Skin epidermis (tissue), 12 donors: ENCODE measurements around the gene EYA4.

Experiments used
- H3K27ac ChIP-seq, 21 experiments: fragments of 200-600 bp; sonication (generic) in 11 of 21; one replicate each; pipeline ENCODE4 v1.5.0; 2020; ENCODE audit warnings: mild to moderate bottlenecking in 3 of 21, inconsistent platforms in 2 of 21, moderate library complexity in 2 of 21
- H3K4me3 ChIP-seq, 7 experiments: fragments of 200-600 bp; sonication (generic) in 2 of 7; one replicate each; pipeline ENCODE4 v1.5.0; 2020; ENCODE audit warnings: inconsistent platforms in 2 of 7, mild to moderate bottlenecking in 2 of 7, moderate library complexity in 1 of 7

The EYA4 gene

DNA sequence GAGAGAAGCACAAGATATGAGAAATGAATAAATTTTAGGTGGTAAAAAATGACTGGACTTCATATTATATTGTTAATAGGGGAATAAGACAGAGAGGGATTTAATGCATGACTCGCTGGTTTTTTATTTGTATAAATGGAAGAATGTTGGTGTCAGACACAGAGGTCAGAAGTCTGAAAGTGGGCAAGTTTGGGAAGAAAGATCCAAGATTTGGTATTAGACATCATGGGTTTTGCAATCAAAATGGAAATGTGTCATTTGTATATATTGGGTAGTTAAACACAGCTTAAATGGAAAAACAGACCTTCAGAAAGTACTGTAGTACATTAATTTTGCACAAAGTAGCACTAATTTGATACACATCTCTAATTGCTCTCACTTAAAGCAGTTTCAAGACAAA lies 96.2 kb downstream of the EYA4 start:
- H3K27ac ChIP-seq, result no peak overlapping the region
- no peak overlapping the region for H3K4me3 ChIP-seq

DNA sequence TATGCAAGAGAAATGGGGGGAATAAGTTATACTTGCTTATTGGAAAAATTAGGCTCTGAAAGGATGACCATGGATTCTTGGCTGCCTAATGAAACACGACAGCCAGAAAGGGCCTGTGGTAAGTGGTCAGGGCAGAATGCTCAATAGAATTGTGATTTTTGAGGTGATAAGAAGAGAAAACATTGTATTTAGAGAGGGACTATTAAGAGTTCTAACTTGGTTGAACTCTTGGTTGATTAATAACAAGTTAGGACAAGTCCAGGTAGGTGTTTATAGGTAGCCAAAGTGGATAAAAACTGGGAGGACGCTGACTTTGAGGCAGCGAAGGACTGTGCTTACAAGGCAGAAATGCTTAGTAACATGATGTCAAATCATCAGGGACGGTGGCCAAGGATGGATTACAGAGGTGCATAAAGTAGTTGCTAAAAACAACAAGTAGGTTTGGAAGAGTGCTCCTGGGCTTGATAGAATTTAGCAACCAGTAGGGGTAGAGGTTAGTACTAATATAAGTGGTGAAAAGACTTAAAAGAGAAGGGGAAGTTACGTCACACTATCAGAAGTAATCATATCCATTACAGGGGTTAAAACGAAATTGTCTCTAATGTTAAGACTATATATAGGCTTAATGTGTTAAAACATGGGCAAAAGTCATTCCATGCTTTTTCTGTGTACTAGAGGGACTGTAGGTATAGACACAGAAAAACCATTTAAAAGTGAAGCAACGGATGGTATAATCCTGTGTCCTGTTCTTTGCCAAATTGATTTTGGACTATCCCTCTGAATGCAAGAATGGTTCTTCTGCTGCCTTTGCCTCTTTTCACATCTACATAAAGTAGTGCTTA lies 98.6 kb downstream of the EYA4 start:
- Histone ChIP-seq H3K4me3 (no peak overlapping the region), H3K27ac (no peak overlapping the region)

DNA sequence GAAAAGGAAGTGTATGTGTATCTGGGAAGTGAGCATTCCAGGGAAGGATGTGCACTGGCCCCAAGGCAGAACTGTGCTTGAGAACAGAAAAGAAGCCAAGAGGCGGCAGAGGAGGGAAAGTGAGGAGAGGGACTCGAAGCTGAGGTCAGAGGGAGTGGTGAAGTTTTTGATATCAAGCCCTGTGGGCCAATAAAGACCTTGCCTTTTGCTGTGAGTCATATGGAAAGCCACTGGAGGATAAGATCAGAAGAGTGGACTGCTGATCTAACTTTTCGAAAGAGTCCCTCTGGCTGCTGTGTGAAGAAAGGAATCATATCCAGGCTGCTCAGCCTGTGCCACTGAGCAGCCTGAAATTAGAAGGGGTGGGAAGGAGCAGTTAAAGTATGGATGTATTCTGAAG lies 99.4 kb downstream of the EYA4 start:
- H3K27ac ChIP-seq, result no peak overlapping the region
- H3K4me3 ChIP-seq, result no peak overlapping the region

DNA sequence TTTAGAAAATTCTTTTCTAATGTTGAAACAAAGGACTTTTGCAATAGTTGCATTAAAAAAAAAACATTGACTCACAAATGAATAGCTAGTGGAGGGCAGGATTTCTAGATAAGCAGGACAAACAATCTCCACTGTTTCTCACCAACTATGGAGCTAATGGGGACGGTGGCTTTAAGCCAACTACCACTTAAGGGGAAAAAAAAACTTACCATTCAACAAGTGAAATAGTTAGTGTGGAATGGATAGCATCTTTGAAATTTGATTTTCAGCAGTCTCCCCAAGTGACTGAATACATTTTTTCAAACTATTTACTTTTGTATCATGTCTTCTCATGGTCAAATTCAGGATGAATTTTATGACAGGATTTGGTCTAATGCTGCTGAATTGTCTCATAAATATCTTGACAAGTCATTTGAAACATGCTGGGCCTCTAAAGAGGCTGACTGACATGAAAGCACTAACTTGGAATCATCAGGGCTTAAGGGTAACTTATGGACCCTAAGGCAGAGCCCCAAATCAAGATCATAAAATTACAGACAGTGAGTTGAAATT lies 100.5 kb downstream of the EYA4 start:
- Histone ChIP-seq H3K4me3 (no peak overlapping the region), H3K27ac (no peak overlapping the region)

DNA sequence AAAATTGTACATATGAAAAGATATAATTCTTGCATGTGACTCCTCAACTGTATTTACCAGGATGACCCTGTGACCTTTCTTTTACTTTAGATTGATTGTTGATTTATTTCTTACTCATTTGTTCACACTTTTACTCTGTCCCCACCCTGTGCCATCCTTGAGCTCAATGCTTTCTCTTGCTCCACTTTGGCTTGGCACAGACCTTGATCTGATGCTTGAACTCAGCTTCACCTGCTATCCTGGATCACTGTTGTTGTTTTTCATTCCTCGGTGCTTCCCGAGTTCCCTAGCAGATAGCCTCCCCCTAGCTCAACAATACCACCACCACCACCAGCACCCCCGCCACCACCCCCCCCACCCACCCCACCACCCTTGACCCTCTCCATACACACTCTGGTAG lies 102.1 kb downstream of the EYA4 start:
- H3K4me3 ChIP-seq, result no peak overlapping the region

DNA sequence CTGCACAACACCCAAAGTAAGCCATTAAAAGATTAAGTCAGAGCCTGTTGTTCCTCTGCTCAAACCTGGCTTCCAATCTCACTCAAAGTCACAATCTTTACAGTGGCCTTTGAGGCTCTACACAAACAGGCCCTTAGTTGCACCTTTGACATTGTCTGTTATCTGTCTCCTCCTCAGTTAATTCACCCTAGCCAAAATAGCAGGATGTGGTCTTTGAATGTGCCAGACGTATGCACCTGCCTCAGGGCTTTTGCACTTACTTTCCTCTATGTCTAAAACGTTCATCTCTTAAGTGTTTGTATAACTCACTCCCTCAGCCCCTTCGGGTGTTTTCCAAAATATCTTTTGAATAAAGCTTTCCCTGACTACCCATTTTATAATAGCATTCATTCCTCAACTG lies 107.7 kb downstream of the EYA4 start:
- Histone ChIP-seq H3K4me3 (no peak overlapping the region), H3K27ac (no peak overlapping the region)

More for the DNA sequence above, 102.1 kb downstream of the EYA4 start:
- H3K27ac ChIP-seq, result no peak overlapping the region

DNA sequence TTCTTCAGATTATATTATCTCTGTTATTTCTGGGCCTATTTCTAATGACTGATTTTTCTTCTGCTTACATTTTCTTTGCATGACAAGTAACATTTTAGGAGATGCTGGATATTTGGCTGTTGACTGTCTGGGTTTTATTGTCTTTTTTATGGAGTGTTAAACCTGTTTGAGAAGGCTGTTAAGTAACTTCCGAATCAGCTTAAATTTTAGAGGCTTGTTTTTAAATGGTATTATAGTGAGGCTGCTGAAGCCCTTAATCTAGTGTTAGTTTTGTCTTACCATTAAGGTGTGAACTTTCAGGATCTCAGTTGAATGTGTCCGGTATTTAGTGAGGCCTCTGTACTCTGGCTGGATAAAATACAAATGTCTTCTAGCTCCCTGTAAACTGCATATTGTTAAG lies 109.8 kb downstream of the EYA4 start:
- Histone ChIP-seq H3K27ac (no peak overlapping the region), H3K4me3 (no peak overlapping the region)

DNA sequence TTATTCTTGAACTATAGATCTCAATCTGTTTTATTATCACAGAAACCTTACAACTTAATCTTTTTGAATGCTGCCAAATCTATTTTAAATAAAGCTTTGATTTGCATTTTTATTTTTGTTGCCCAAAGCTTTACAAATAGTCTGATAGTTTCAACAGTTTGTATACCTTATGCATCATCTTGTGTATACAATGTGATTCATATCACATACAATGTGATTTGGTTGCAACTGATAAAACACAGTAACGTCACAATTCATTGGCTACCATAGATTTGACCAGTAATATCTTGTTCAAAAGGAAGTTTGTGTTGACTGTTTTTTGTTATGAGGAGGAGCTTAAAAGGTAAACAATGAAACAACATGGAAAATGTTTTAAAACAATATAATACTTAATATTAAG lies 110.9 kb downstream of the EYA4 start:
- no peak overlapping the region for H3K4me3 ChIP-seq

DNA sequence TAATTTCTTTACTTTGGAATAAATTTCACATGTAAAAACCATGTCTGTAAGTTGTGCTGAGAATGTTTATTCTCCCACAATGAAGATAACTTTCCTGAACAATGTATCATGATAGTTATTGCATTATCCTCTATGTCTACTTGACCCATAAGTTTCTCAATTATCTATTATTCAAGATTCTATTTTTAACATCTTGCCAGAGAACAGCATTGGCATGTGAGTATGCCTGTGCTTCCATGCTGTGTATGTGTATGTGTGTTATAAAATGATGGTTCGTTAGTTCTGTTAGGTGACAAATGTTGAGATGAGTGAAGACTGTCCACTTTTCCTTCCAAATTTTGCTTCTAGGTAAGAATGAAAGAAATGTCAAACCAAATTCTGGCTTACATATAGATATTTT lies 111.9 kb downstream of the EYA4 start:
- Histone ChIP-seq H3K27ac (no peak overlapping the region), H3K4me3 (no peak overlapping the region)

More for the DNA sequence above, 110.9 kb downstream of the EYA4 start:
- no peak overlapping the region for H3K27ac ChIP-seq

DNA sequence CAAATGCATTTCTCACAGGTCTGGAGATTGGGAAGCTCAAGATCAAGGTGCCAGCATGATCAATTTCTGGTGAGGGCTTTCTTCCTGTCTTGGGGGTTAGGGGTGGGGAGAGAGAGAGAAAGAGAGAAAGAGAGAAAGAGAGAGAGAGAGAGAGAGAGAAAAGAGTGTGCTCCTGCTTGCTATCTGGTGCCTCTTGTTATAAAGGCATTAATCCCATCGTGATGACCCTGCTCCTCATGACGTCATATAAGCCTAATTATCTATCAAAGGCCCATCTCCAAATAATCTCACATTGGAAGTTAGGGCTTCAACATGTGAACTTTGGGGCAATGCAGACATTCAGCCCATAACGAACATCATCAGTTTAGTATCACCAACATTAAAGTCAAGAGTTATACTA lies 114.8 kb downstream of the EYA4 start:
- Histone ChIP-seq H3K27ac (no peak overlapping the region), H3K4me3 (no peak overlapping the region)

DNA sequence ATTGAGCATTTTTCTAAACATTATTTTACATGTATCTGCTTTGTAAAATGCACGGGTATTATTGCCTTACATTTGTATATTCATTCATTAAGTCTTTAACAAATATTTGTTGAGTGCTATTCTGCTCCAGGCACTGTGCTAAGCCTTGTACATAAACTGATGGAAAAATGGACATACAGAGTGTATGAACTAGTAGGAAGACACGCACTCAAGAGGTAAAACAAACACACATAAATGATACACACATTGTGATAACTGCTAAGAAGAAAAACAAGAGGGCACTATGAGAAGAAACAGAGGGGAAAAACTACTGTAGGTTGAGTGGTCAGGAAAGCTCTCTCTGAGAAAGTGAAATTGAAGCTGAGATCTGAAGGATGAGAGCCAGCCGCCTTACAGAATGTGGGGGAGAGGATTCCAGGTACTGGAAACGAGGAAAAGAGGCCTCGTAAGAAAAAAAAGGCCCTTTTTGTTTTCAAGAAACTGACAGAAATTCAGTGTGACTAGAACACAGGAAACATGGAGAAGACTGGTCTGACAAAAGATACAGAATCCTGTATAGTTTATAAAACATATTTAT lies 117.5 kb downstream of the EYA4 start:
- Histone ChIP-seq H3K4me3 (no peak overlapping the region), H3K27ac (no peak overlapping the region)

DNA sequence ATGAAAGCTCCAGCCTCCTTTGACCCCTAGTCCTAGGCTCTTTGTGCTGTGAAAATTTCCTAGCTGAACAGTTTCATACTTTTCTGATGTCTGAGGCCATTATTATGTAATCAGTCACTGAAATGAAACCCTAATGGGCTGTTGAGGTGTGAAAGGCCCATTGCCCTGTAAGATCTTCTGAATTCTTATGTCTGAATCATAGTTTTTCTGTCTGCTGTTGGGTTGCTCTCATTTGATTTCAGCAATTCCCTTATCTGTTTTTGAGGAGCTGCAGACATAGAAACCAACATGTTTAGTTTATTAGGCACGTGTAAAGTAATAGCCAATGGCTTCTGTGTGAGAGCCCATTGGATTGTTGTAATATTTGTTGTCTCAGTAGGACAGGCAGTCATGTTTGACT lies 118.1 kb downstream of the EYA4 start:
- H3K4me3 ChIP-seq, result no peak overlapping the region
- no peak overlapping the region for H3K27ac ChIP-seq

DNA sequence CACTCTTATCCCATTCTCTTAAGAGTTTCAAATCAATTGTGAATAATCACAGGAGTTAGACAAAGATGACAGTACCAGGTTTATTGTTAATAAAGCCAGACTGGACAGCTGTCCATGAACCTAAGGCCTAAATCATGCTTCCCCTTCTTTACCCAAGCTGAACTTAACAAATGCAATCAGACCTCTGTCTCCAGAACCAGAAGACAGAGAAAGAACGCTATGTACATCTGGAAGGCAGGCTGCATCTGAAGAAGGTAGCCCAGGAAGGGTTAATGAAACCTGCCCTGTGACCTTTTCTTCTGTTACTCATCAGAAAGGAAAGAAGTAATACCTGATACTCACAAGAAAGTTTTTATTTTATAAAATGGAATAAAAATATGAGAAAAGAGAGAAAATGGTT lies 118.6 kb downstream of the EYA4 start:
- H3K4me3 ChIP-seq, result no peak overlapping the region
- no peak overlapping the region for H3K27ac ChIP-seq

DNA sequence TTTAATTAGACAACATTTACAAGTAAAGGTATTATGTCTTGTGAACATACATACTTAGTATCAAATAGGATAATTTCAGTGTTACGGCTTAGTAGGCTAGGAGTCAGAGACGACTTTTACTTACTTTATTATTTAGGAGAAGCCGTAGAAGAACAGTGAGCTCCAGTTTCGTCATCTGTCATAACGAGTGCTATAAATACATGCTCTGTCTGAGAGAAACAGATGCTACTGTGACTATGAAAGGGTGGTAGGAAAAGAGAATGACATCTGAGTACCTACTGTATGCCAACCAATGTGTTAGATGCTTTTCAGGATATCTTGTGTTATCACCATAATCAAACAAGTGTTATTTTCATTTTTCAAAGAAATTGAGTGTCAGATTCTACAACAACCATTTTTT lies 119.0 kb downstream of the EYA4 start:
- no peak overlapping the region for H3K4me3 ChIP-seq
- H3K27ac ChIP-seq, result no peak overlapping the region

DNA sequence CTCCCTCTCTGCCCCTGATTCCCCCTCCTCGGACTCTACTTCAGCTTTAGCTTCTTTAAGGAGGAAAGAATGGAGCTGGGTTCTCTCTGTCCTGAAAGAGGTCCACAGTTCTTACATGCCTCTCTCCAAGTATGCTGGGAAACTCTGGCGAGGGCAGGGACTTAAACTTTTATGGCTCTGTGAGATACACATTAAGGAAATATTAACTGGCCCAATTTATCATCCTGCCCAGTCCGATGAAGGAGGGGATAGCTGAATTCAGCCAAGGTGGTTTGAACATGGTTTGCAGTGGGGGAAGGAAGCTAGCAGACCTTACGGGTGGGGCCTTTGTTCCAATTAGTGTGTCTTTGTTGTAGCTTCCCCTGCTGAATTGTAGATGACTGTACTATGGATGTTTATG lies 121.7 kb downstream of the EYA4 start:
- no peak overlapping the region for H3K4me3 ChIP-seq
- no peak overlapping the region for H3K27ac ChIP-seq

DNA sequence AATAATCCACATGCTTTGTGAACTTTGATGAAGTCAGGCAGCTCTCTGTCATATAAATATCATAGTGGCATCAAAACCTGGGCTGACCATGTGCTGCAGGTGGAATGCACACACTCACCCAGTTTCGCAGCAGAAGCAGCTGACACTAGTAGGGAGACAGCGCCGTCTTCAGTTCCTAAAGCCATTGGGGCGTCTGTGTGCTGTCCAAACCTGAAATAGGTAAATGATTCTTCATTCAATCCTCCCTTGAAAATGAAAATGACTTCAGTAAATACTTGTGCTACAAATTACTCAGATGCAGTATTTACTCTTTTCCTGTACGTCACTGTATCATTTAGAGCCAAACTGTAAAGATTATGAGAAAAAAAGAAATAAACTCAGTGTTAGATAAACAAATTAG lies 127.5 kb downstream of the EYA4 start:
- no peak overlapping the region for H3K27ac ChIP-seq
- H3K4me3 ChIP-seq, result no peak overlapping the region

DNA sequence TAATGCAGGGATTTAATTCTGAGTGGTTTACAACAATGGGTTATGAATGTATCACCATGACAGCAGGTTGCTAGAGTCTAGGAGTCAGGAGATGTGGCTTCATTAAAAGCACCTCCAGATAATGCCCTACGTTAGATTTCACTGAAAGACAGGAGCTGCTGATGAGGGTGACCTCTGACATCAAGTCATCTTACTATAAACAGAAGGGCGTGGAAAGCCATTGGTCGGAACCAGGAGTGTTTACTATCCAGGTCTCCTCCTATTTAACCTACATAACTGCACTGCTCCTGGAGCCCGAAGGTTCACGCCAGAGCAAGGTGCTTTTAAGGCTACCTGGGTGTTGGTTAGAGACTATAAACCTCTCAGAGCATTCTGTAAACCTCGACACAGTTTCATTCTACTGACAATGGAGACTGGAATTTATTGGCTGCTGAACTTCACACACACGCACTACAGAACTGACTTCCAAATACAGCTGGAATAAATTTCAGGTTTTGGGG lies 128.7 kb downstream of the EYA4 start:
- Histone ChIP-seq H3K4me3 (no peak overlapping the region), H3K27ac (no peak overlapping the region)

DNA sequence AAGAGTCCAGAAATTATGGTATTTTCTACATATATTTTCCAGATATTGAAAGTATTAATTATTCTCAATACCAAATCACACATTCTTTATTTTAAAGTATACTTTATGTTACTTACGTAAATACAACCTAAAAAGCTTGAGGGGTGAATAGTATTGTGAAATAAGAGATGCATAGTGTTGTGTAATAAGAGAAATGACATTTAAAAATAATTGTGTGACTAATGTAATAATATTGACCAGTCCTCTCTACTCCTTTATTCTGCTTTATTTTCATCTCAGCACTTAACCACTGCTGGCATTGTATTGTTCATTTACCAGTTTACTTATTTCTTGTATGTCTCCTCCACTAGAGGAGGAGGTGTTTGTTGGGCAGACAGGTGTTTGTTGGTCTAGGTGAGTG lies 135.6 kb downstream of the EYA4 start:
- Histone ChIP-seq H3K4me3 (no peak overlapping the region), H3K27ac (no peak overlapping the region)

DNA sequence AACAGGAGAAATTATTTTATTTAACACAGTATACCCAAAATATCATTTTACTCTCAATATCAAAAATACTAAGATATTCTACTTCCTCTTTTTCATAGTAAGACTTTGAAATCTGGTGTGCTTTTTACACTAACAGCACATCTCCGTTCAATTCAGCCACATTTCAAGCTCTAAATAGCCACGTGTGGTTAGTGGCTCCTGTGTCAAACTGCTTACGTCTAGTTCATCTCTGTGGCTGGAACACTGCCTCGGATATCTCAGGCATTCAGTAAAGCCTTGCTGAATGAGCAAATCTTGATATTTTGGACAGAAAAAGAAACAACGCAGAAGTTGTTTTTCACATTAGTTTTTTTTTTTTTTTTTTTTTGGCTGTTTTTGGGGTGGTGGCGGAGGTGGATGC lies 136.1 kb downstream of the EYA4 start:
- H3K4me3 ChIP-seq, result no peak overlapping the region
- no peak overlapping the region for H3K27ac ChIP-seq

DNA sequence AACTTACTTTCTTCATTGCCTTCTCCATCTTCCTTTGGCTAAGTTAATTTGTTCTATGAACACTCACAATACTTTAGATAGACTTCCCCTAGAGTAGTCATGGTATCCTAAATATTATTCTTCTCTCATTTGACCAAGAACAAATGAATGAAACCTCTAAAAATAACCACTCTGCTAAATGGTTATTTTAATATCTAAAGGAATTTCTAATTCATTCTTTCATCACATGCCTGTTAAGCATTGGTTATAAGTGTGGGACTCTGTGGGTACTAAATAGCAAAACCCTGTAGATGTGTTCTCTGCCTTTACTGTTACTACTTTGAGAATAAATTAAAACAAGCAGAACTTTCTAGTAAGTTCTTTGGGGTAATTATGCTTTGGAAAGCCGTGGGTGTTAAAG lies 138.9 kb downstream of the EYA4 start:
- Histone ChIP-seq H3K27ac (no peak overlapping the region), H3K4me3 (no peak overlapping the region)

DNA sequence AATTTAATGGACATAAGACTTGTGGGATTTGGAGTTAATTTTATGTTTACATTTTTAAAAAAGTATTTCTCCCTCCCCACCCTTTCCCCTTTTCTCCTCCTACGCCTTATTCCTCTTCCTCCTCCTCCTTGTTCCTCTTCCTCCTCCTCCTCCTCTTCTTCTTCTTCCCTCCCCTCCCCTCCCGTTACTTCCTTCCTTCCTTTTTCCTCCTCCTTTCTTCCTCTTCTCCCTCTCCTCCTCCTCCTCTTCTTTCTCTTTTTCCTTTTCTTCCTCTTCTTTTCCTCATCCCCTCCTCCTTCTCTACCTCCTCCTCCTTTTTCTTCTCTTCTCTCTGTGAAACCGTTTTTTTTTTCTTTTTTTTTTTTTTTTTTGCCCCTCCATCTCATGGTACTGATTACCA lies 139.6 kb downstream of the EYA4 start:
- Histone ChIP-seq H3K4me3 (no peak overlapping the region), H3K27ac (no peak overlapping the region)
